Measurements from ENCODE around the gene SAMD1. TPM values are rescaled to one million over a fixed set of nuclear protein-coding genes. Genes with fewer than 3 reads are reported as not detected.

Gene SAMD1
- total RNA-seq, 1 experiment from 2014 or later, result 108 TPM

DNA sequence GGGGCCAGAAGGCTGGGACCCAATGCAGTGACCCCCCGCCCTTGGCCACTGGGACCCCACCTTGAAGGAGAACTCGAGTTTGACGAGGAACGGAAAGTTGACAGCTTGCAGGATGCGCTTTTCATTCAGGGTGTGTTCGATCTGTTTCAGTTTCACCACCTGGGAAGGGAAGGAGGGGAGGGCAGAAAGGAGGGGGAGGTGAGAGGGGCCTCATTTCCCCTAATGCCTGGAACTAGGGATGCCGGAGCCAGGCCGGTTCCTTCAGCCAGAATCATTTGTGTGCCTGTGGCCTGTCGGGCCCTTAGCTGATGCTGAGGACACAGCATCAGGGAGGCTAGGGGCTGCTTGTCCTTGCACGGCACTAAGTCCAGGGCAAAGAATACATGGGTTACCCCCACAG is 12.2 kb upstream of the SAMD1 start:
- Histone ChIP-seq H2BK20ac (ENCODE audit: low read depth, low read length, poor library complexity, severe bottlenecking) (no peak overlapping the region), H4K20me1 (ENCODE audit: control insufficient read depth, insufficient read depth, insufficient read length) (no peaks in the 10 kb centered on the region), H2BK120ac (ENCODE audit: low read depth, low read length, poor library complexity, severe bottlenecking) (no peak overlapping the region), H4K8ac (replicated peaks; ENCODE audit: insufficient read length, low read depth, low read length) (no peak overlapping the region), H2BK12ac (ENCODE audit: insufficient read length, low read depth, low read length) (no peak overlapping the region), H3K23me2 (ENCODE audit: insufficient read length, low read depth, low read length, poor library complexity, severe bottlenecking) (no peaks in the 10 kb centered on the region), H3K23ac (ENCODE audit: insufficient read length, low read depth, low read length) (no peak overlapping the region), H3T11ph (ENCODE audit: low read length) (no peak overlapping the region), H3K27me3 (ENCODE audit: insufficient read depth, low read length) (no peaks in the 10 kb centered on the region), H2BK15ac (ENCODE audit: low read depth, low read length) (no peak overlapping the region), H3K9me3 (ENCODE audit: control insufficient read depth, low read depth, low read length) (no peaks in the 10 kb centered on the region), H3K79me1 (ENCODE audit: insufficient read depth, low read depth, low read length, poor library complexity, severe bottlenecking) (no peaks in the 10 kb centered on the region), H3K56ac (ENCODE audit: insufficient read length, low read depth, low read length) (no peak overlapping the region), H2AK5ac (ENCODE audit: insufficient read length, low read length) (no peak overlapping the region), H3K4me2 (ENCODE audit: insufficient read depth, insufficient read length, low read length) (no peak overlapping the region), H4K5ac (ENCODE audit: insufficient read length, low read depth, low read length) (no peak overlapping the region), H4K91ac (ENCODE audit: insufficient read length, low read depth, low read length) (no peak overlapping the region), H3K9ac (ENCODE audit: extremely low read depth, insufficient read length, low read length) (no peak overlapping the region), H3K4ac (ENCODE audit: low read depth, low read length) (no peak overlapping the region), H3K4me1 (ENCODE audit: insufficient read depth, low read length) (no peaks in the 10 kb centered on the region), H3K79me2 (ENCODE audit: insufficient read depth, low read length) (no peaks in the 10 kb centered on the region), H2BK5ac (ENCODE audit: insufficient read length, low read length) (no peak overlapping the region), H3K18ac (ENCODE audit: insufficient read length, low read depth, low read length) (no peak overlapping the region), H3K27ac (ENCODE audit: insufficient read length, low read depth, low read length) (no peak overlapping the region), H3K14ac (ENCODE audit: insufficient read depth, low read length) (no peak overlapping the region), H2AFZ (ENCODE audit: low read length) (no peak overlapping the region)
- Mint-ChIP-seq H3K9me3 (no peaks in the 10 kb centered on the region), H3K4me1 (no peaks in the 10 kb centered on the region), H3K27ac (no peak overlapping the region), H3K36me3 (ENCODE audit: insufficient read depth in 1 of 3, low read depth in 3 of 3) (peaks cover 2 to 28% (median 8%) of the 10 kb centered on the region in 3 experiments; a peak in 4 of 7 replicates), H3K27me3 (ENCODE audit: low read depth) (no peaks in the 10 kb centered on the region), H3K4me3 (no peak overlapping the region)
- no CpG with 5 or more reads among the region's 10 CpGs for WGBS (ENCODE audit: extremely low coverage, insufficient read length, low lambda C conversion rate)
- DNase-seq, result no peak
- TF ChIP-seq CTCF (conservative IDR thresholded peaks at IDR 0.05), result no peak
